ENCODE data around the gene CEP57L1.
"Not testable (repeated sequence)": the region's sequence is repeated elsewhere in the genome, so short reads cannot be mapped to it uniquely, and the experiment has no call there.

GRCh38 chr6:109142067-109142466 lies 46.8 kb downstream of the CEP57L1 start:
- not testable (repeated sequence) for TF ChIP-seq CTCF, POLR2A (IDR thresholded peaks at IDR 0.05)

All from body of pancreas (tissue), 4 donors.